Measurements from ENCODE around the gene RAB3IL1. TPM values are rescaled to one million over a fixed set of nuclear protein-coding genes. Genes with fewer than 3 reads are reported as not detected.
A peak's percentile ranks its signal among the peaks of the same experiment; 100 is the strongest.
"Not testable (repeated sequence)": the region's sequence is repeated elsewhere in the genome, so short reads cannot be mapped to it uniquely, and the experiment has no call there.

Gene RAB3IL1
- polyA plus RNA-seq (ENCODE audit: insufficient read length in 4 of 4) = 10 to 100 TPM; 18.8 to 28.5 (median 23.5) TPM

- no peak for DNase-seq (ENCODE audit: low read depth in 4 of 4, low spot score in 2 of 4)
Measured at GRCh38 chr11:61917334-61918109, at the start of gene RAB3IL1. Gene RAB3IL1, minus strand, starts transcription at chr11:61917566. Its CDS starts 199 bp downstream, at chr11:61917367.

- no peak for DNase-seq (ENCODE audit: low read depth in 4 of 4, low spot score in 2 of 4)
Measured at GRCh38 chr11:61966734-61967115, 49.4 kb upstream of the RAB3IL1 start.

GRCh38 chr11:61964666-61965271 lies 47.4 kb upstream of the RAB3IL1 start:
- DNase-seq (ENCODE audit: low read depth in 4 of 4, low spot score in 2 of 4) = not testable (repeated sequence)

- DNase-seq (ENCODE audit: low read depth in 4 of 4, low spot score in 2 of 4) = no peak
Measured at GRCh38 chr11:61964058-61964665, 46.8 kb upstream of the RAB3IL1 start.

GRCh38 chr11:61963282-61964057 lies 46.1 kb upstream of the RAB3IL1 start:
- DNase-seq (ENCODE audit: low read depth in 4 of 4, low spot score in 2 of 4) = no peak

GRCh38 chr11:61963016-61963281 lies 45.6 kb upstream of the RAB3IL1 start:
- DNase-seq (ENCODE audit: low read depth in 4 of 4, low spot score in 2 of 4) = no peak

- no peak for DNase-seq (ENCODE audit: low read depth in 4 of 4, low spot score in 2 of 4)
Measured at GRCh38 chr11:61962213-61963015, 45.0 kb upstream of the RAB3IL1 start.

- DNase-seq (ENCODE audit: low read depth in 4 of 4, low spot score in 2 of 4) = no peak
Measured at GRCh38 chr11:61961570-61962212, 44.3 kb upstream of the RAB3IL1 start.

GRCh38 chr11:61960532-61960931 lies 43.2 kb upstream of the RAB3IL1 start:
- DNase-seq (ENCODE audit: low read depth in 4 of 4, low spot score in 2 of 4) = no peak

GRCh38 chr11:61959678-61960077 lies 42.3 kb upstream of the RAB3IL1 start:
- no peak for DNase-seq (ENCODE audit: low read depth in 4 of 4, low spot score in 2 of 4)

GRCh38 chr11:61959114-61959513 lies 41.7 kb upstream of the RAB3IL1 start:
- no peak for DNase-seq (ENCODE audit: low read depth in 4 of 4, low spot score in 2 of 4)

GRCh38 chr11:61958590-61958989 lies 41.2 kb upstream of the RAB3IL1 start:
- DNase-seq (ENCODE audit: low read depth in 4 of 4, low spot score in 2 of 4) = no peak

- no peak for DNase-seq (ENCODE audit: low read depth in 4 of 4, low spot score in 2 of 4)
Measured at GRCh38 chr11:61957021-61957770, 39.8 kb upstream of the RAB3IL1 start.

GRCh38 chr11:61956191-61957020 lies 39.0 kb upstream of the RAB3IL1 start:
- no peak for DNase-seq (ENCODE audit: low read depth in 4 of 4, low spot score in 2 of 4)

- no peak for DNase-seq (ENCODE audit: low read depth in 4 of 4, low spot score in 2 of 4)
Measured at GRCh38 chr11:61955422-61956135, 38.2 kb upstream of the RAB3IL1 start.

GRCh38 chr11:61954851-61955421 lies 37.6 kb upstream of the RAB3IL1 start:
- peak in 1 of 4 donors; percentile 39 for DNase-seq (ENCODE audit: low read depth in 4 of 4, low spot score in 2 of 4)

- DNase-seq (ENCODE audit: low read depth in 4 of 4, low spot score in 2 of 4) = no peak
Measured at GRCh38 chr11:61954106-61954850, 36.9 kb upstream of the RAB3IL1 start.

Data from left renal cortex interstitium (tissue), 4 donors.